K562 (cell line): Measurements from ENCODE around the gene NEK2. TPM values are rescaled to one million over a fixed set of nuclear protein-coding genes. Genes with fewer than 3 reads are reported as not detected.

Source experiments
- ATAC-seq: fragments of 200-7000 bp; cut with Tn5 transposase; 3 replicates; pipeline ENCODE4 v1.9.1; 2020; ENCODE audit warnings: moderate library complexity
- BruUV-seq: library from RNA; stranded (reverse); fragments of 400-500 nt; replicated peaks from 2 replicates; lab custom pipeline; 2021; lab: Mats Ljungman, UMichigan
- CTCF ChIA-PET: fragments of 300-600 bp; formaldehyde crosslinking; extraction: SDS; loops from one replicate; lab custom pipeline; 2021; ENCODE audit warnings: low intra/inter-chr PET ratio; lab: Yijun Ruan, JAX
- POLR2A ChIA-PET: fragments of 300-600, 350-650 bp; sonication (Branson Sonifier 250); formaldehyde crosslinking; extraction: SDS; loops from one replicate; lab custom pipeline; 2021; ENCODE audit warnings: antibody characterized with exemption, inconsistent platforms; lab: Yijun Ruan, JAX
- DNase-seq, 4 experiments: peaks; one replicate each; pipeline versions ENCODE4 v3.0.0 to v3.0.0-alpha.2; 2011 to 2018; ENCODE audit warnings: low spot score in 3 of 4, mixed read lengths in 3 of 4; ENCODE audit errors: extremely low read depth in 1 of 4
- FAIRE-seq: peaks from 2 replicates; lab custom pipeline; 2011; peaks lifted over from hg19 to GRCh38; lab: Jason Lieb, UNC
- H2AFZ ChIP-seq: 2 replicates; pipeline ENCODE4 v1.6.0; 2011; ENCODE audit warnings: low read depth, low read length, control low read depth, inconsistent platforms
- H3K27ac ChIP-seq: fragments of 200-600 bp; 3 replicates; pipeline ENCODE4 v1.8.0; 2011; ENCODE audit warnings: low read depth, mild to moderate bottlenecking, control low read depth, inconsistent platforms, low read length, moderate library complexity, mixed read lengths; ENCODE audit errors: extremely low read depth
- H3K27me3 ChIP-seq, 2 experiments: fragments of 300-600 bp in 1 of 2; 2 replicates in 1 of 2; 3 replicates in 1 of 2; pipeline versions ENCODE4 v1.6.0 to v1.8.0; 2011; ENCODE audit warnings: inconsistent platforms in 2 of 2, low read length in 2 of 2, mild to moderate bottlenecking in 1 of 2, mixed read lengths in 1 of 2, moderate library complexity in 1 of 2; ENCODE audit not compliant: control insufficient read depth in 2 of 2, insufficient read depth in 2 of 2
- H3K36me3 ChIP-seq: fragments of 300-600 bp; 3 replicates; pipeline ENCODE4 v1.8.0; 2011; ENCODE audit warnings: mild to moderate bottlenecking, low read length, inconsistent platforms; ENCODE audit not compliant: control insufficient read depth, insufficient read depth
- H3K4me1 ChIP-seq, 2 experiments: fragments of 200-600 bp in 1 of 2; replicated peaks in 1 of 2; 2 replicates in 1 of 2; 3 replicates in 1 of 2; pipeline versions ENCODE4 v1.5.1 to v1.8.0; 2011; ENCODE audit warnings: inconsistent platforms in 2 of 2, low read length in 2 of 2, mild to moderate bottlenecking in 1 of 2, mixed read lengths in 1 of 2, moderate library complexity in 1 of 2; ENCODE audit not compliant: control insufficient read depth in 2 of 2, insufficient read depth in 2 of 2
- H3K4me2 ChIP-seq: 2 replicates; pipeline ENCODE4 v1.6.1; 2011; ENCODE audit warnings: low read length, control low read depth, inconsistent platforms, mixed read lengths; ENCODE audit not compliant: insufficient read depth
- H3K4me3 ChIP-seq: fragments of 200-600 bp; sonication (generic), shearing (Covaris generic); 2 replicates; pipeline ENCODE4 v1.5.1; 2016; ENCODE audit warnings: control low read depth, inconsistent platforms
- H3K79me2 ChIP-seq: fragments of 200-600 bp; 3 replicates; pipeline ENCODE4 v1.8.0; 2011; ENCODE audit warnings: low read length, inconsistent platforms; ENCODE audit not compliant: control insufficient read depth, insufficient read depth
- H3K9ac ChIP-seq, 2 experiments: 2 replicates each; pipeline versions ENCODE4 v1.6.0 to v1.6.1; 2011; ENCODE audit warnings: low read depth in 2 of 2, low read length in 2 of 2, control low read depth in 1 of 2, inconsistent platforms in 1 of 2, mild to moderate bottlenecking in 1 of 2, mixed read lengths in 1 of 2; ENCODE audit not compliant: insufficient read depth in 1 of 2
- H3K9me1 ChIP-seq: one replicate; pipeline ENCODE4 v1.6.0; 2011; ENCODE audit warnings: inconsistent platforms, mild to moderate bottlenecking, low read length, moderate library complexity; ENCODE audit not compliant: control insufficient read depth, insufficient read depth
- H3K9me3 ChIP-seq: replicated peaks from 2 replicates; pipeline ENCODE4 v1.5.1; 2011; ENCODE audit warnings: low read depth, low read length, inconsistent platforms; ENCODE audit not compliant: control insufficient read depth, insufficient read depth
- H4K20me1 ChIP-seq: replicated peaks from 2 replicates; pipeline ENCODE4 v1.6.1; 2011; ENCODE audit warnings: low read length, inconsistent platforms, mixed read lengths; ENCODE audit not compliant: control insufficient read depth, insufficient read depth
- GTF2A2 ChIP-seq: IDR thresholded peaks from 2 replicates; pipeline ENCODE4 v1.6.1; 2016; ENCODE audit warnings: mild to moderate bottlenecking, missing genetic modification characterization, missing compliant biosample characterization
- KAT7 ChIP-seq: sonication (generic); formaldehyde crosslinking; IDR thresholded peaks from 2 replicates; pipeline ENCODE4 v1.8.0; 2022; ENCODE audit warnings: missing genetic modification reagents, mild to moderate bottlenecking, borderline replicate concordance
- PCBP1 ChIP-seq: fragments of 200-400 bp; formaldehyde crosslinking; IDR thresholded peaks from 2 replicates; pipeline ENCODE4 v1.6.1; 2018; ENCODE audit warnings: mild to moderate bottlenecking, low read depth, low read length; ENCODE audit not compliant: poor library complexity, severe bottlenecking
- RNF2 ChIP-seq: sonication (generic); IDR thresholded peaks from 2 replicates; pipeline ENCODE4 v1.6.1; 2016
- THAP7 ChIP-seq: fragments of 250-450 bp; sonication (Bioruptor Pico); IDR thresholded peaks from 2 replicates; pipeline ENCODE4 v1.5.0; 2021
- YY1 ChIP-seq, 3 experiments: IDR thresholded peaks; 2 replicates each; pipeline ENCODE4 v1.6.1; 2011; ENCODE audit warnings: low read length in 2 of 3, mild to moderate bottlenecking in 2 of 3, moderate library complexity in 2 of 3, borderline replicate concordance in 1 of 3, control low read depth in 1 of 3, low read depth in 1 of 3; ENCODE audit not compliant: insufficient read depth in 3 of 3, insufficient replicate concordance in 2 of 3, control insufficient read depth in 1 of 3, insufficient read length in 1 of 3; ENCODE audit errors: extremely low read depth in 1 of 3
- ZHX1 ChIP-seq: fragments of 150-350 bp; conservative IDR thresholded peaks from 2 replicates; pipeline ENCODE4 v1.6.1; 2014; ENCODE audit warnings: low read length
- WGBS: fragments of 100-300 bp; shearing (Covaris generic); methylation state at CpG from one replicate; pipeline ENCODE4 v1.1.6; 2016; ENCODE audit warnings: low coverage, mixed read lengths; ENCODE audit not compliant: insufficient coverage; ENCODE audit errors: missing lambda C conversion rate; 5-methylcytosine and 5-hydroxymethylcytosine counted together
- in situ Hi-C: fragments of 300-500 bp; cut with MboI; formaldehyde crosslinking; loops from 4 replicates; pipeline ENCODE4 v1.15.0; 2018; ENCODE audit warnings: inconsistent platforms, mixed read lengths
- intact Hi-C: fragments of 100-400 bp; cut with micrococcal nuclease; formaldehyde crosslinking; loops from 2 replicates; pipeline ENCODE4 v1.14.2; 2022
- polyA plus RNA-seq, 8 experiments: library from polyadenylated mRNA; depleted of rRNA in 4 of 8; stranded (reverse) in 5 of 8; unstranded in 3 of 8; fragments of >200 nt; fragmentation: Nextera tagmentation in 2 of 8; fragmentation: Illumina TruSeq in 1 of 8; extraction: Ambion mirVana in 2 of 8; extraction: Trizol in 1 of 8; gene quantifications; 2 replicates each; pipeline versions ENCODE4 v1.2.1 to v1.2.3, GENCODE V29; 2011 to 2014; ENCODE audit warnings: inconsistent platforms in 1 of 8, missing spikeins in 1 of 8
- total RNA-seq, 7 experiments: library from RNA; depleted of rRNA in 6 of 7; stranded (reverse); fragments of >200 nt in 6 of 7; fragmentation: Illumina TruSeq in 2 of 7; extraction: Trizol in 2 of 7; gene quantifications; 2 replicates each; pipeline versions ENCODE4 v1.2.1 to v1.2.3, GENCODE V29; 2011 to 2021; ENCODE audit warnings: low replicate concordance in 1 of 7

NEK2 gene
- total and polyA plus RNA-seq, 9 of the 15 experiments (the other 6 are each of a cell fraction or from before 2014, with no cell fraction given): 30.0 to 74.7 (median 66.4) TPM

- in situ Hi-C loops (no loop called here), intact Hi-C loops (no loop called here)
- POLR2A ChIA-PET: interaction anchor here (5.9 kb wide), 1 partner anchor 11 kb away, joined by 35 read pairs; no protein-coding TSS in a partner anchor
Observed at GRCh38 chr1:211724687-211725196, 49.3 kb upstream of the NEK2 start.

More at GRCh38 chr1:211724687-211725196, 49.3 kb upstream of the NEK2 start:
- no peak for TF ChIP-seq YY1 (IDR thresholded peaks at IDR 0.05; ENCODE audit: borderline replicate concordance in 1 of 3, control insufficient read depth in 1 of 3, extremely low read depth in 1 of 3, insufficient read depth in 3 of 3, insufficient read length in 1 of 3, insufficient replicate concordance in 2 of 3, low read depth in 1 of 3, low read length in 2 of 3)
- no peak for TF ChIP-seq THAP7
- no peak for TF ChIP-seq GTF2A2 (tag)
- no peak for TF ChIP-seq RNF2
- no peak for TF ChIP-seq KAT7 (CRISPR knock-in tag)
- TF ChIP-seq PCBP1: no peak
- no peak for TF ChIP-seq ZHX1
- no peaks in the 10 kb centered on the region for H4K20me1 ChIP-seq
- no peaks in the 10 kb centered on the region for H3K9me3 ChIP-seq
- H3K27ac ChIP-seq: no peak overlapping the region
- CTCF ChIA-PET: interaction anchor here (0.6 kb wide), 1 partner anchor 245 kb away, joined by 3 read pairs; no protein-coding TSS in a partner anchor
- ATAC-seq (no peak), FAIRE-seq (no peak), DNase-seq (no peak)
- H3K4me1 ChIP-seq: peaks cover 15 to 23% of the 10 kb centered on the region in 2 experiments; a peak in 4 of 5 replicates
- H3K4me3 ChIP-seq: no peak overlapping the region
- no peak overlapping the region; the same call in 1 of the 2 replicates for H2AFZ ChIP-seq
- 55% methylated on average over 11 of the region's 11 CpGs for WGBS
- H3K9me1 ChIP-seq: no peaks in the 10 kb centered on the region
- no peak overlapping the region for H3K9ac ChIP-seq
- no peaks in the 10 kb centered on the region for H3K36me3 ChIP-seq
- no peaks in the 10 kb centered on the region for H3K79me2 ChIP-seq
- H3K4me2 ChIP-seq: no peak overlapping the region
- BruUV-seq: no TSS peak
- no peaks in the 10 kb centered on the region for H3K27me3 ChIP-seq
